Suprapubic skin (tissue), 3 donors: ENCODE data around the gene PPP1R3D.

Experiments used
- EP300 ChIP-seq: sonication (generic); formaldehyde crosslinking; IDR thresholded peaks from one replicate; pipeline ENCODE4 v1.6.1; 2017; ENCODE audit warnings: antibody characterized with exemption
- TF ChIP-seq, protein P1 (sequence below), 2 donors: fragments of 200-600 bp in 1 of 2; fragments of 450-650 bp in 1 of 2; sonication (generic) in 1 of 2; IDR thresholded peaks; one replicate each; pipeline ENCODE4 v1.5.1; 2016 to 2019; ENCODE audit warnings: antibody characterized with exemption in 2 of 2, mild to moderate bottlenecking in 1 of 2, moderate library complexity in 1 of 2

- TF ChIP-seq, protein P1, sequence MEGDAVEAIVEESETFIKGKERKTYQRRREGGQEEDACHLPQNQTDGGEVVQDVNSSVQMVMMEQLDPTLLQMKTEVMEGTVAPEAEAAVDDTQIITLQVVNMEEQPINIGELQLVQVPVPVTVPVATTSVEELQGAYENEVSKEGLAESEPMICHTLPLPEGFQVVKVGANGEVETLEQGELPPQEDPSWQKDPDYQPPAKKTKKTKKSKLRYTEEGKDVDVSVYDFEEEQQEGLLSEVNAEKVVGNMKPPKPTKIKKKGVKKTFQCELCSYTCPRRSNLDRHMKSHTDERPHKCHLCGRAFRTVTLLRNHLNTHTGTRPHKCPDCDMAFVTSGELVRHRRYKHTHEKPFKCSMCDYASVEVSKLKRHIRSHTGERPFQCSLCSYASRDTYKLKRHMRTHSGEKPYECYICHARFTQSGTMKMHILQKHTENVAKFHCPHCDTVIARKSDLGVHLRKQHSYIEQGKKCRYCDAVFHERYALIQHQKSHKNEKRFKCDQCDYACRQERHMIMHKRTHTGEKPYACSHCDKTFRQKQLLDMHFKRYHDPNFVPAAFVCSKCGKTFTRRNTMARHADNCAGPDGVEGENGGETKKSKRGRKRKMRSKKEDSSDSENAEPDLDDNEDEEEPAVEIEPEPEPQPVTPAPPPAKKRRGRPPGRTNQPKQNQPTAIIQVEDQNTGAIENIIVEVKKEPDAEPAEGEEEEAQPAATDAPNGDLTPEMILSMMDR (IDR thresholded peaks at IDR 0.05) = no peak
- no peak for TF ChIP-seq EP300
These were observed at the start of gene PPP1R3D, which contains the start of gene FAM217B for GRCh38 chr20:59940129-59940955.
